ENCODE results near the gene NBPF1.
A peak's percentile ranks its signal among the peaks of the same experiment; 100 is the strongest.
"Not testable (repeated sequence)": the region's sequence is repeated elsewhere in the genome, so short reads cannot be mapped to it uniquely, and the experiment has no call there.

The NBPF1 gene

GRCh38 chr1:16545682-16546095, 67.7 kb downstream of the NBPF1 start:
- not testable (repeated sequence) for DNase-seq (ENCODE audit: low read depth)

DNA sequence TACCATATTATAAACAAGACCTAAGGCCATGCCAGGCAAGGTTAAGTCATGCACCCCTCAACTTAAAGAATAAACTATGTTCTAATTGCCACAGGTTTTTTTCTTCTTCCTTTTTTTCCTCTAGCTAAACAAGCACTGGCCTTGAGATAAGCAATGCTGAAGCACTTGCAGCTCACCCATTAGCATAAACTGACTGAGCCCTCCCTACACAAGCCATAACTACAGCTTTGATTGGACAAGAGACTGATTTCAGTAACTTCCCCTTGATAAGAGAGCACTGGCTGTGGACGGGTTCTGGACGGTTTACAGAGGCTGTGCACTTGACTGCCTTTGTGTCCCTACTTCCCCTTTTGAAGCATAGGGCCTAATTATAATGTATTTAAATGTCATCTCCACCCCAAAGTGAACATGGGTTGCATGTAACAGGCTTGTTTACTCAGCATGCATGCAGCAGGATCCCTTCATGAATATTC, 72.9 kb downstream of the NBPF1 start:
- DNase-seq (ENCODE audit: low read depth) = not testable (repeated sequence)

DNA sequence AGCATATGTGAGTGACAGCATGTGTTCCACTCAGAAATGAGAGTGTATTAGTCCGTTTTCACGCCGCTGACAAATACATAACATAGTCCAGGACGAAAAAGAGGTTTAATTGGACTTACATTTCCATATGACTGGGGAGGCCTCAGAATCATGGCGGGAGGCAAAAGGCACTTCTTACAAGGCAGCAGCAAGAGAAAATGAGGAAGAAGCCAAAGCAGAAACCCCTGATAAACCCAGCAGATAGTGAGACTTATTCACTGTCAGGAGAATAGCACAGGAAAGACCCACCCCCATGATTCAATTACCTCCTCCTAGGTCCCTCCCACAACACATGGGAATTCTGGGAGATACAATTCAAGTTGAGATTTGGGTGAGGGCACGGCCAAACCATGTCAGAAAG, 75.8 kb downstream of the NBPF1 start:
- DNase-seq (ENCODE audit: low read depth) = not testable (repeated sequence)

GRCh38 chr1:16536796-16537195, 76.6 kb downstream of the NBPF1 start:
- DNase-seq (ENCODE audit: low read depth) = not testable (repeated sequence)

- DNase-seq (ENCODE audit: low read depth) = not testable (repeated sequence)
Observed at GRCh38 chr1:16535898-16536297, 77.5 kb downstream of the NBPF1 start.

GRCh38 chr1:16535487-16535886, 77.9 kb downstream of the NBPF1 start:
- DNase-seq (ENCODE audit: low read depth) = not testable (repeated sequence)

DNA sequence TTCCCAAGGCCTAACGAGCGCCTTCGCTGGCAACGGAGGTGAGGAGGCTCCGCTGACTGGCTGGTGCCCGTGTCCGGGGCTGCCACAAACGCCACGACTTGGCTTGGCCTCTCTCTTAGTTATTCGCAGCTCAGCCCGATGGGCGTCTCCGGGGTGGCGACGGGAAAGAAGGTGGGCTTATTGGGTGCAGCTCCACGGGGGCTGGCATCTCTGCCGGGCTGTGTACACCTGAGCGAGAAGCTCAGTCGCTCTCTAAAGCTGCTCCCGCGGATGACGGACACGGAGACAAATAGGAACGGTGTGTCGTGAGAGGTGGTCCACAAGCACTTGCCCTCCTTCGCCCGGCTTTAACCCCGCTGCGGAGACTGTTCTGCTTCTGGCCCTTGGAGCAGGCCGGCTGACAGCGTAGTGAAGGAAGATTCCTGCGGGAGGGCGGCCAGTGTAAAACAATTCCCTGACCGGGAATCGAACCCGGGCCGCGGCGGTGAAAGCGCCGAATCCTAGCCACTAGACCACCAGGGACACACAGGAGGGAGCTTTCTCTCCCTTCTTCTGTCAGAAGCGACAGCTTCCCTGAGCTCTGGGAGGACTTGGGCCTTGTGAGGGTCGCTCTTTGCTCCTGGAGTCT, 78.4 kb downstream of the NBPF1 start:
- not testable (repeated sequence) for DNase-seq (ENCODE audit: low read depth)

GRCh38 chr1:16534239-16534828, 79.0 kb downstream of the NBPF1 start:
- not testable (repeated sequence) for DNase-seq (ENCODE audit: low read depth)

GRCh38 chr1:16532235-16532991, 81.0 kb downstream of the NBPF1 start:
- not testable (repeated sequence) for DNase-seq (ENCODE audit: low read depth)

- DNase-seq (ENCODE audit: low read depth) = not testable (repeated sequence)
Observed at GRCh38 chr1:16528338-16528737, 85.0 kb downstream of the NBPF1 start.

- DNase-seq (ENCODE audit: low read depth) = not testable (repeated sequence)
Observed at GRCh38 chr1:16525769-16526168, 87.6 kb downstream of the NBPF1 start.

- not testable (repeated sequence) for DNase-seq (ENCODE audit: low read depth)
Observed at GRCh38 chr1:16521679-16522078, 91.7 kb downstream of the NBPF1 start.

DNA sequence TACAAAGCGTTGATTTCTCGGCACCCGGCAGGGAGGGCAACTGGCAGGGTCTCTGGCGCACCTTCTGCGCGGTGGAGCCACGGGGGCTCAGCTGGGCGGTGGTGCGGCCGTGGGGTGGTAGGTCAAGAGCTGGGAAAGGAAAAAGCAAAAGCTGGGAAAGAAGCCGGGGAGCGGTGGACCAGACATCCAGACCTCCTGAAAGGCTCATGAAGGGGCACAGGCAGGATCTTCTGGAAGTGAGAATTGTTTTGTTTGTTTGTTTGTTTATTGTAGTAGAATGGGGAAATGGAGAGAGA, 92.1 kb downstream of the NBPF1 start:
- DNase-seq (ENCODE audit: low read depth) = no peak

- not testable (repeated sequence) for DNase-seq (ENCODE audit: low read depth)
Observed at GRCh38 chr1:16520435-16521287, 92.7 kb downstream of the NBPF1 start.

DNA sequence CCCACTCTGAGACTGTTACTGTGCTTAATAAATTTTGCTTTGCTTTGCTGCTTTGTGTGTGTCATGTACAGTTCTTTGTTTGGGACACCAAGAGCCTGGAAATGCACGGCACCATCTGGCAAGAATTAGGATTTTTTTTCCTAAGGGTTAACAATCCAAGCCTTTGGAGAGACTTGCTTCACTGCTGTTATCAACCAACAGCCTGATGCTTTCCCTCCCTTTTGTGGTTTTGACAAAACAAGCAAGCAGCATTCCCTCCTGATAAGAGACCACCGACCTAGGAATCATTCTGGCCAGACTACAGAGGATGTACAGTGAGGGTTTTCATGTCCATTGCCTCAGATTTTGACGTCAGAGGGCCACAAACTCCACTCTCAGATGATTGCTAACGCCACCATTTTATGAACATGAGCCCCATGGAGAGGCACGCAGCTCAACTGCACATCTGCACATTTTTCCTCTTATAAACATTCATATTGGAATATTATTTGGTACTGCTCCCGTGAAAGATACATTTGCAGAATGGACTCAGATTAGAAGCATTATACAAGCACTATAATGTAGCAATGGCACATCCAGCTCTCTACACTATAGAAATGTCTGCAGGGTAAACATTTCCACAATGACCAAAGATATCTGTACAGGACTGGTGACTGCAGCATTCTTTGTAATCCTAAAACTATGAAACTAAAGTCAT, 94.0 kb downstream of the NBPF1 start:
- not testable (repeated sequence) for DNase-seq (ENCODE audit: low read depth)

DNA sequence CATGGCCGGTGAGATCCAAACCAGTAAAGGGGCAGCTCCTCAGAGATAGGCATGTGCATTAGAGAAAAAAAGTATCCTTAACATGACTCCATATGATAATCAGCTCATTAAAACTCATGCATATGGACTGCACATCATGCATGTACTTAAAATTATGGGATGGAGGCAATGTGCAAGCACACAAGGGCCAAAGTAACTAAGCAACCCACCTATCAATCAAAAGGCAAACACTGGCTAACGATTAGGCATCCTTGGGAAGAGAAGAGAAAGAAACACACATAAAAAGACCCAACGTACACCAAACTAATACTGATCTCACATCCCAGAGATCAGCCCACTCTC, 94.5 kb downstream of the NBPF1 start:
- DNase-seq (ENCODE audit: low read depth) = not testable (repeated sequence)

GRCh38 chr1:16516694-16517410, 96.5 kb downstream of the NBPF1 start:
- DNase-seq (ENCODE audit: low read depth) = not testable (repeated sequence)

DNA sequence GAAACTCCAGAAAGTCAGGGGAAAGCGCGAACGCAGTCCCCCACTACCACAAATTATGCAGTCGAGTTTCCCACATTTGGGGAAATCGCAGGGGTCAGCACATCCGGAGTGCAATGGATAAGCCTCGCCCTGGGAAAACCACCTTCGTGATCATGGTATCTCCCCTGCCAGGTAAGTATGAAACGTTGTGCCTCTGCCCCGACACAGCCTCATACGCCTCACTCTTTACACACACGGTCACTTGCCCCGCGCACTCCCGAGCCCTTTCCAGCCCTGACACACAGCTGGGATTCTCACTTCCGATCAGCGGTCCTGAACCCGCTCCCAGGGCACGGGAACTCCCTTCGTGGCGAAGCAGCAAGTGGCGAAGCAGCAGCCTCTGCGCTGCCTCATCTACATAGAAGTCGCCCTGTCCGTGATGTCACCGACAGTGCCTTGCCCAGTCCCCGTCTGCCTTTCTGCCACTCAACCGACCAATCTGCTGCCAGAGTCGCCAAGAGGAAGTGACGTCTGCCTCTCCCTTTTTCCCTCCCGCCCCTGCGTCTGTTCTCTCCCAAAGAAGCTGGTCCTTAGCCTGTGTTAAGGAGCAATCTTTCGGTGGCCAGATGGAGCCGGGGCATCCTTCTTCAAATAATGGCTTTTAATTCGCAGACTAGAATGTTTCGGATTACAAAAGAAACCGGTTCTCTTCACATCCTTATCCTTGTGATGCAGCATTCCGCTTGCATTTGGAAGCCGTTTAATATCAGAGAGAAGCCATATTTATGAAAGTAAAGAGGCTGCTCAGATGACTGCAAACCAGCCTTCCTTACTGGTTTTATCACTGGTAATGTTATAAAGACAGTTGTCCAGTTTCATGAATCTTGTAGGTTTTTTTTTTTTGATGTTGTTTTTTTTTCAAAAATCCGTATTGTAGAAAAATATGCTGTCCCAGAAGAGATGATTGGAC, 99.0 kb downstream of the NBPF1 start, which contains the start of gene RNU1-1:
RNU1-1 (minus strand) TSS at position 179 of the 949 bp plus-strand sequence.
- peak; percentile 55 for DNase-seq (ENCODE audit: low read depth)

- DNase-seq (ENCODE audit: low read depth) = not testable (repeated sequence)
Observed at GRCh38 chr1:16513412-16514106, 99.8 kb downstream of the NBPF1 start.
